Measurements from ENCODE around the gene WDR55. TPM values are rescaled to one million over a fixed set of nuclear protein-coding genes. Genes with fewer than 3 reads are reported as not detected.
"Not testable (repeated sequence)": the region's sequence is repeated elsewhere in the genome, so short reads cannot be mapped to it uniquely, and the experiment has no call there.

Gene WDR55
- total and polyA plus RNA-seq, 4 donors: 10.0 to 18.2 (median 11.7) TPM

- Histone ChIP-seq H3K9ac (ENCODE audit: low read depth in 1 of 2, low read length in 2 of 2) (peak overlapping the region; percentile 63 to 79), H3K27me3 (ENCODE audit: control insufficient read depth in 4 of 4, insufficient read depth in 4 of 4, low read length in 3 of 4) (no peaks in the 10 kb centered on the region), H3K27ac (ENCODE audit: low read depth in 1 of 2, low read length in 2 of 2) (peak overlapping the region; percentile 75), H3K4me1 (ENCODE audit: control insufficient read depth in 4 of 4, insufficient read depth in 4 of 4, low read length in 3 of 4) (peaks cover 0 to 29% (median 27%) of the 10 kb centered on the region in 4 donors), H3K9me3 (ENCODE audit: control insufficient read depth in 4 of 4, low read length in 3 of 4) (no peaks in the 10 kb centered on the region), H3K4me3 (ENCODE audit: low read depth in 1 of 3, low read length in 3 of 3) (peak overlapping the region; percentile 74 to 97 (median 83)), H3K36me3 (ENCODE audit: control insufficient read depth in 4 of 4, insufficient read depth in 3 of 4, low read depth in 1 of 4, low read length in 3 of 4) (peaks cover 2 to 47% (median 31%) of the 10 kb centered on the region in 4 donors)
- TF ChIP-seq, protein P1, sequence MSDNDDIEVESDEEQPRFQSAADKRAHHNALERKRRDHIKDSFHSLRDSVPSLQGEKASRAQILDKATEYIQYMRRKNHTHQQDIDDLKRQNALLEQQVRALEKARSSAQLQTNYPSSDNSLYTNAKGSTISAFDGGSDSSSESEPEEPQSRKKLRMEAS (IDR thresholded peaks at IDR 0.05): no peak
- TF ChIP-seq REST (IDR thresholded peaks at IDR 0.05) (no peak), FOXA2 (IDR thresholded peaks at IDR 0.05) (no peak), EGR1 (IDR thresholded peaks at IDR 0.05; ENCODE audit: low read depth in 2 of 2) (no peak), YY1 (IDR thresholded peaks at IDR 0.05) (no peak)
- TF ChIP-seq, protein P2, sequence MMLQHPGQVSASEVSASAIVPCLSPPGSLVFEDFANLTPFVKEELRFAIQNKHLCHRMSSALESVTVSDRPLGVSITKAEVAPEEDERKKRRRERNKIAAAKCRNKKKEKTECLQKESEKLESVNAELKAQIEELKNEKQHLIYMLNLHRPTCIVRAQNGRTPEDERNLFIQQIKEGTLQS (IDR thresholded peaks at IDR 0.05): no peak
- under 1% methylated on average over 27 of the region's 27 CpGs for WGBS
- no peak for DNase-seq (ENCODE audit: low spot score)
Observed at GRCh38 chr5:140647042-140647419, 17.7 kb upstream of the WDR55 start.

DNA sequence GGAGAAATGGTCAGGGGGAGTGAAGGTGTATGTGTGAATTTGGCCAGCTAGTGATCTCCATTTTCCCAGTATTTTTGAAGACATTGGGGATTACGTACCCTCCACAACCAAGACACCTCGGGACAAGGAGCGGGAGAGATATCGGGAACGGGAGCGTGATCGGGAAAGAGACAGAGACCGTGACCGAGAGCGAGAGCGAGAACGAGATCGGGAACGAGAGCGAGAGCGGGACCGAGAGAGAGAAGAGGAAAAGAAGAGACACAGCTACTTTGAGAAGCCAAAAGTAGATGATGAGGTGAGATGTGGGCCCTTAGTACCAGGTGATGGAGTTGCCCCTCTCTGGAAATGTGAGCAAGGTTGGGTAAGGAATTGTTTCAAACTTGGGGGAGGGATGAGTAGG is 5.8 kb upstream of the WDR55 start:
- Histone ChIP-seq H3K27ac (ENCODE audit: low read depth in 1 of 2, low read length in 2 of 2) (no peak overlapping the region), H3K27me3 (ENCODE audit: control insufficient read depth in 4 of 4, insufficient read depth in 4 of 4, low read length in 3 of 4) (no peaks in the 10 kb centered on the region), H3K9me3 (ENCODE audit: control insufficient read depth in 4 of 4, low read length in 3 of 4) (no peaks in the 10 kb centered on the region), H3K9ac (ENCODE audit: low read depth in 1 of 2, low read length in 2 of 2) (no peak overlapping the region), H3K36me3 (ENCODE audit: control insufficient read depth in 4 of 4, insufficient read depth in 3 of 4, low read depth in 1 of 4, low read length in 3 of 4) (peaks cover 7 to 89% (median 78%) of the 10 kb centered on the region in 4 donors), H3K4me1 (ENCODE audit: control insufficient read depth in 4 of 4, insufficient read depth in 4 of 4, low read length in 3 of 4) (peaks cover 0 to 2% (median under 1%) of the 10 kb centered on the region in 4 donors), H3K4me3 (ENCODE audit: low read depth in 1 of 3, low read length in 3 of 3) (no peak overlapping the region)
- TF ChIP-seq RXRA (IDR thresholded peaks at IDR 0.05): no peak
- TF ChIP-seq FOXA1 (IDR thresholded peaks at IDR 0.05): no peak
- no peak for TF ChIP-seq YY1 (IDR thresholded peaks at IDR 0.05)
- no peak for DNase-seq (ENCODE audit: low spot score)
- WGBS: 98% methylated on average over 17 of the region's 17 CpGs

GRCh38 chr5:140660371-140660770 is 4.3 kb upstream of the WDR55 start:
- H3K4me3 ChIP-seq (ENCODE audit: low read depth in 1 of 3, low read length in 3 of 3); H3K9ac ChIP-seq (ENCODE audit: low read depth in 1 of 2, low read length in 2 of 2); H3K9me3 ChIP-seq (ENCODE audit: control insufficient read depth in 4 of 4, low read length in 3 of 4); H3K27me3 ChIP-seq (ENCODE audit: control insufficient read depth in 4 of 4, insufficient read depth in 4 of 4, low read length in 3 of 4); DNase-seq (ENCODE audit: low spot score); H3K27ac ChIP-seq (ENCODE audit: low read depth in 1 of 2, low read length in 2 of 2): not testable (repeated sequence)
- peaks cover 0 to 10% (median 5%) of the 10 kb centered on the region in 4 donors for H3K4me1 ChIP-seq (ENCODE audit: control insufficient read depth in 4 of 4, insufficient read depth in 4 of 4, low read length in 3 of 4)
- peaks cover 5 to 74% (median 63%) of the 10 kb centered on the region in 4 donors for H3K36me3 ChIP-seq (ENCODE audit: control insufficient read depth in 4 of 4, insufficient read depth in 3 of 4, low read depth in 1 of 4, low read length in 3 of 4)
- 91% methylated on average over 6 of the region's 6 CpGs for WGBS

- Histone ChIP-seq H3K4me1 (ENCODE audit: control insufficient read depth in 4 of 4, insufficient read depth in 4 of 4, low read length in 3 of 4) (peaks cover 2 to 18% (median 9%) of the 10 kb centered on the region in 4 donors), H3K9me3 (ENCODE audit: control insufficient read depth in 4 of 4, low read length in 3 of 4) (no peaks in the 10 kb centered on the region), H3K36me3 (ENCODE audit: control insufficient read depth in 4 of 4, insufficient read depth in 3 of 4, low read depth in 1 of 4, low read length in 3 of 4) (peaks cover under 1 to 52% (median 44%) of the 10 kb centered on the region in 4 donors), H3K27ac (ENCODE audit: low read depth in 1 of 2, low read length in 2 of 2) (peak overlapping the region; percentile 85 to 95), H3K4me3 (ENCODE audit: low read depth in 1 of 3, low read length in 3 of 3) (peak overlapping the region; percentile 87 to 99 (median 95)), H3K9ac (ENCODE audit: low read depth in 1 of 2, low read length in 2 of 2) (peak overlapping the region; percentile 81 to 89), H3K27me3 (ENCODE audit: control insufficient read depth in 4 of 4, insufficient read depth in 4 of 4, low read length in 3 of 4) (no peaks in the 10 kb centered on the region)
- WGBS: 12% methylated on average over 18 of the region's 18 CpGs
- no peak for DNase-seq (ENCODE audit: low spot score)
- TF ChIP-seq HNF4G (IDR thresholded peaks at IDR 0.05) (no peak), TAF1 (conservative IDR thresholded peaks at IDR 0.05) (no peak), REST (IDR thresholded peaks at IDR 0.05) (no peak), SP1 (IDR thresholded peaks at IDR 0.05) (no peak), EGR1 (IDR thresholded peaks at IDR 0.05; ENCODE audit: low read depth in 2 of 2) (no peak), HNF4A (conservative IDR thresholded peaks at IDR 0.05) (no peak)
- TF ChIP-seq, protein P3, sequence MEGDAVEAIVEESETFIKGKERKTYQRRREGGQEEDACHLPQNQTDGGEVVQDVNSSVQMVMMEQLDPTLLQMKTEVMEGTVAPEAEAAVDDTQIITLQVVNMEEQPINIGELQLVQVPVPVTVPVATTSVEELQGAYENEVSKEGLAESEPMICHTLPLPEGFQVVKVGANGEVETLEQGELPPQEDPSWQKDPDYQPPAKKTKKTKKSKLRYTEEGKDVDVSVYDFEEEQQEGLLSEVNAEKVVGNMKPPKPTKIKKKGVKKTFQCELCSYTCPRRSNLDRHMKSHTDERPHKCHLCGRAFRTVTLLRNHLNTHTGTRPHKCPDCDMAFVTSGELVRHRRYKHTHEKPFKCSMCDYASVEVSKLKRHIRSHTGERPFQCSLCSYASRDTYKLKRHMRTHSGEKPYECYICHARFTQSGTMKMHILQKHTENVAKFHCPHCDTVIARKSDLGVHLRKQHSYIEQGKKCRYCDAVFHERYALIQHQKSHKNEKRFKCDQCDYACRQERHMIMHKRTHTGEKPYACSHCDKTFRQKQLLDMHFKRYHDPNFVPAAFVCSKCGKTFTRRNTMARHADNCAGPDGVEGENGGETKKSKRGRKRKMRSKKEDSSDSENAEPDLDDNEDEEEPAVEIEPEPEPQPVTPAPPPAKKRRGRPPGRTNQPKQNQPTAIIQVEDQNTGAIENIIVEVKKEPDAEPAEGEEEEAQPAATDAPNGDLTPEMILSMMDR (IDR thresholded peaks at IDR 0.05; ENCODE audit: low read depth, low read length, missing input control): no peak
- TF ChIP-seq, protein P1 (IDR thresholded peaks at IDR 0.05): no peak
Observed at GRCh38 chr5:140664030-140664358, 710 bp upstream of the WDR55 start.

All from liver (tissue), 9 donors.